ENCODE measurements around the gene SLC9A1. TPM values are rescaled to one million over a fixed set of nuclear protein-coding genes. Genes with fewer than 3 reads are reported as not detected.
A peak's percentile ranks its signal among the peaks of the same experiment; 100 is the strongest.

SLC9A1 gene
- total RNA-seq, 6 experiments from 2014 or later: 1.7 to 4.3 (median 3.0) TPM

- intact Hi-C loops (cut with DNase I): no loop called here
These were observed 40.4 kb downstream of the SLC9A1 start for GRCh38 chr1:27114546-27114945.

GRCh38 chr1:27113861-27114260 lies 41.1 kb downstream of the SLC9A1 start:
- H3K4me1 ChIP-seq: peaks cover 4 to 43% (median 10%) of the 10 kb centered on the region in 4 donors
- no peak for TF ChIP-seq CTCF (IDR thresholded peaks at IDR 0.05)
- TF ChIP-seq POLR2A (IDR thresholded peaks at IDR 0.05): no peak
- ATAC-seq: no peak
- H3K9me3 ChIP-seq: no peaks in the 10 kb centered on the region
- DNase-seq: no peak
- H3K36me3 ChIP-seq: no peaks in the 10 kb centered on the region
- H3K27ac ChIP-seq: no peak overlapping the region
- intact Hi-C loops (cut with DNase I): no loop called here
- H3K27me3 ChIP-seq: no peaks in the 10 kb centered on the region
- WGBS (ENCODE audit: insufficient coverage, low coverage, low lambda C conversion rate, missing lambda C conversion rate): 79% methylated on average over 5 of the region's 22 CpGs
- H3K4me3 ChIP-seq: no peak overlapping the region

More at GRCh38 chr1:27114546-27114945, 40.4 kb downstream of the SLC9A1 start:
- WGBS (ENCODE audit: insufficient coverage, low coverage, low lambda C conversion rate, missing lambda C conversion rate): 79% methylated on average over 5 of the region's 5 CpGs
- Histone ChIP-seq H3K4me1 (peaks cover 4 to 36% (median 7%) of the 10 kb centered on the region in 4 donors), H3K27ac (no peak overlapping the region), H3K36me3 (no peaks in the 10 kb centered on the region), H3K9me3 (no peaks in the 10 kb centered on the region), H3K27me3 (no peaks in the 10 kb centered on the region), H3K4me3 (no peak overlapping the region)
- no peak for ATAC-seq
- DNase-seq: no peak
- TF ChIP-seq CTCF (IDR thresholded peaks at IDR 0.05): no peak
- no peak for TF ChIP-seq POLR2A (IDR thresholded peaks at IDR 0.05)

GRCh38 chr1:27111626-27112573 lies 43.0 kb downstream of the SLC9A1 start:
- WGBS (ENCODE audit: insufficient coverage, low coverage, low lambda C conversion rate, missing lambda C conversion rate): 56% methylated on average over 1 of the region's 5 CpGs
- intact Hi-C loops (cut with DNase I): no loop called here
- H3K4me1 ChIP-seq: peaks cover 4 to 50% (median 13%) of the 10 kb centered on the region in 4 donors
- H3K27ac ChIP-seq: peak overlapping the region in 2 of 3 donors; percentile 4 to 6
- no peak overlapping the region for H3K4me3 ChIP-seq
- no peaks in the 10 kb centered on the region for H3K9me3 ChIP-seq
- TF ChIP-seq CTCF (IDR thresholded peaks at IDR 0.05) (peak in 1 of 4 donors; percentile 23), POLR2A (IDR thresholded peaks at IDR 0.05) (no peak)
- no peaks in the 10 kb centered on the region for H3K36me3 ChIP-seq
- peak; percentile 66 to 83 (median 76) for ATAC-seq
- peak; percentile 71 to 82 (median 79) for DNase-seq
- no peaks in the 10 kb centered on the region for H3K27me3 ChIP-seq

- no peak for DNase-seq
- intact Hi-C loops (cut with DNase I): loop anchor here in 1 of 2 donors (10.0 kb wide), 2 partner anchors 46 to 86 kb away; partner anchors contain the start of gene SLC9A1
- H3K4me1 ChIP-seq: peaks cover 0 to 32% (median 12%) of the 10 kb centered on the region in 4 donors
These were observed 45.7 kb downstream of the SLC9A1 start for GRCh38 chr1:27109103-27109822.

More at GRCh38 chr1:27109103-27109822, 45.7 kb downstream of the SLC9A1 start:
- Histone ChIP-seq H3K9me3 (no peaks in the 10 kb centered on the region), H3K27ac (peak overlapping the region in 1 of 3 donors; percentile 49), H3K4me3 (no peak overlapping the region), H3K27me3 (no peaks in the 10 kb centered on the region), H3K36me3 (peaks cover 0 to 3% (median 0%) of the 10 kb centered on the region in 4 donors)
- TF ChIP-seq POLR2A (IDR thresholded peaks at IDR 0.05): no peak
- peak in 1 of 4 donors; percentile 16 for TF ChIP-seq CTCF (IDR thresholded peaks at IDR 0.05)
- peak in 1 of 4 donors; percentile 5 for ATAC-seq
- 92% methylated on average over 5 of the region's 23 CpGs for WGBS (ENCODE audit: insufficient coverage, low coverage, low lambda C conversion rate, missing lambda C conversion rate)

Data from right lobe of liver (tissue), 6 donors.